Activated naive CD4-positive, alpha-beta T cell treated with anti-CD3 and anti-CD28 coated beads, Interleukin-2, amount 10 ng/mL, durations not matched to agents 7 days and 5 days (primary cell): Measurements from ENCODE around the gene C1orf53.

Experiments
- CTCF ChIA-PET: fragments of 350-600 bp; sonication (Branson Sonifier 250); formaldehyde crosslinking; loops from one replicate; lab custom pipeline; 2021; ENCODE audit warnings: antibody characterized with exemption; lab: Charles Lee
- DNase-seq: peaks from one replicate; pipeline ENCODE4 v3.0.0-alpha.2; 2020
- H3K27ac Mint-ChIP-seq: one replicate; pipeline ENCODE4 v1.8.0; 2021; ENCODE audit warnings: mild to moderate bottlenecking, moderate library complexity, mixed read lengths
- H3K27me3 Mint-ChIP-seq: one replicate; pipeline ENCODE4 v1.8.0; 2021; ENCODE audit warnings: mild to moderate bottlenecking, mixed read lengths
- H3K36me3 Mint-ChIP-seq: one replicate; pipeline ENCODE4 v1.8.0; 2021; ENCODE audit warnings: mixed read lengths
- H3K4me1 Mint-ChIP-seq: one replicate; pipeline ENCODE4 v1.8.0; 2021; ENCODE audit warnings: mixed read lengths
- H3K4me3 Mint-ChIP-seq: one replicate; pipeline ENCODE4 v1.8.0; 2021; ENCODE audit warnings: mild to moderate bottlenecking, moderate library complexity, mixed read lengths
- H3K9me3 Mint-ChIP-seq: one replicate; pipeline ENCODE4 v1.8.0; 2021; ENCODE audit warnings: mixed read lengths

Gene C1orf53

GRCh38 chr1:197911857-197912696, 9.6 kb downstream of the C1orf53 start:
- H3K4me3 Mint-ChIP-seq, result peak overlapping the region; percentile 76
- no peaks in the 10 kb centered on the region for H3K9me3 Mint-ChIP-seq
- CTCF ChIA-PET, result interaction anchor here (1.0 kb wide), 1 partner anchor 12 kb away, joined by 3 read pairs; no protein-coding TSS in a partner anchor
- peak overlapping the region; percentile 77 for H3K27ac Mint-ChIP-seq
- peaks cover 100% of the 10 kb centered on the region for H3K27me3 Mint-ChIP-seq
- peaks cover 11% of the 10 kb centered on the region for H3K36me3 Mint-ChIP-seq
- H3K4me1 Mint-ChIP-seq, result peaks cover 74% of the 10 kb centered on the region
- no peak for DNase-seq

GRCh38 chr1:197912739-197913494, 10.5 kb downstream of the C1orf53 start:
- H3K36me3 Mint-ChIP-seq, result peaks cover 11% of the 10 kb centered on the region
- peaks cover 100% of the 10 kb centered on the region for H3K27me3 Mint-ChIP-seq
- H3K4me3 Mint-ChIP-seq, result peak overlapping the region; percentile 76
- H3K27ac Mint-ChIP-seq, result peak overlapping the region; percentile 74
- CTCF ChIA-PET, result no interaction called here
- no peaks in the 10 kb centered on the region for H3K9me3 Mint-ChIP-seq
- peaks cover 82% of the 10 kb centered on the region for H3K4me1 Mint-ChIP-seq
- no peak for DNase-seq

- no peak for DNase-seq
- peaks cover 11% of the 10 kb centered on the region for H3K36me3 Mint-ChIP-seq
- no peak overlapping the region for H3K4me3 Mint-ChIP-seq
- H3K4me1 Mint-ChIP-seq, result peaks cover 84% of the 10 kb centered on the region
- no peaks in the 10 kb centered on the region for H3K9me3 Mint-ChIP-seq
- CTCF ChIA-PET, result interaction anchor here (0.9 to 3.9 kb wide), 5 partner anchors 11 to 392 kb away, joined by 3 to 20 read pairs (median 4); partner anchors contain the start of gene C1orf53
- peak overlapping the region; percentile 24 for H3K27ac Mint-ChIP-seq
- H3K27me3 Mint-ChIP-seq, result peaks cover 100% of the 10 kb centered on the region
Observed at GRCh38 chr1:197913495-197914276, 11.3 kb downstream of the C1orf53 start.

- CTCF ChIA-PET, result interaction anchor here (0.8 to 3.9 kb wide), 6 partner anchors 10 to 393 kb away, joined by 3 to 20 read pairs (median 4); partner anchors contain the start of gene C1orf53
- H3K36me3 Mint-ChIP-seq, result peaks cover 8% of the 10 kb centered on the region
- H3K4me1 Mint-ChIP-seq, result peaks cover 84% of the 10 kb centered on the region
- no peak overlapping the region for H3K4me3 Mint-ChIP-seq
- no peaks in the 10 kb centered on the region for H3K9me3 Mint-ChIP-seq
- no peak for DNase-seq
- H3K27me3 Mint-ChIP-seq, result peaks cover 100% of the 10 kb centered on the region
- H3K27ac Mint-ChIP-seq, result no peak overlapping the region
Observed at GRCh38 chr1:197914510-197914909, 12.1 kb downstream of the C1orf53 start.

- H3K27me3 Mint-ChIP-seq, result peaks cover 100% of the 10 kb centered on the region
- CTCF ChIA-PET, result interaction anchor here (0.6 to 3.9 kb wide), 5 partner anchors 10 to 736 kb away, joined by 3 to 20 read pairs (median 3); no protein-coding TSS in a partner anchor
- H3K9me3 Mint-ChIP-seq, result no peaks in the 10 kb centered on the region
- DNase-seq, result no peak
- peak overlapping the region; percentile 45 for H3K27ac Mint-ChIP-seq
- peaks cover 6% of the 10 kb centered on the region for H3K36me3 Mint-ChIP-seq
- peaks cover 84% of the 10 kb centered on the region for H3K4me1 Mint-ChIP-seq
- H3K4me3 Mint-ChIP-seq, result no peak overlapping the region
Observed at GRCh38 chr1:197915260-197915861, 12.9 kb downstream of the C1orf53 start.

- peaks cover 3% of the 10 kb centered on the region for H3K36me3 Mint-ChIP-seq
- H3K27ac Mint-ChIP-seq, result no peak overlapping the region
- no peaks in the 10 kb centered on the region for H3K9me3 Mint-ChIP-seq
- peak overlapping the region; percentile 9 for H3K4me3 Mint-ChIP-seq
- DNase-seq, result no peak
- H3K27me3 Mint-ChIP-seq, result peaks cover 100% of the 10 kb centered on the region
- CTCF ChIA-PET, result interaction anchor here (0.5 to 3.9 kb wide), 3 partner anchors 9 to 145 kb away, joined by 4 to 20 read pairs (median 9); partner anchors contain the start of gene C1orf53
- H3K4me1 Mint-ChIP-seq, result peaks cover 84% of the 10 kb centered on the region
Observed at GRCh38 chr1:197915862-197916499, 13.6 kb downstream of the C1orf53 start.

GRCh38 chr1:197916500-197916983, 14.1 kb downstream of the C1orf53 start:
- CTCF ChIA-PET, result interaction anchor here (0.9 to 3.9 kb wide), 4 partner anchors 9 to 390 kb away, joined by 3 to 20 read pairs (median 8); partner anchors contain the start of gene C1orf53

GRCh38 chr1:197917805-197918651, 15.6 kb downstream of the C1orf53 start:
- DNase-seq, result no peak
- Mint-ChIP-seq H3K9me3 (no peaks in the 10 kb centered on the region), H3K36me3 (no peaks in the 10 kb centered on the region), H3K4me1 (peaks cover 69% of the 10 kb centered on the region), H3K27ac (peak overlapping the region; percentile 50), H3K27me3 (peaks cover 100% of the 10 kb centered on the region), H3K4me3 (peak overlapping the region; percentile 48)
- CTCF ChIA-PET, result interaction anchor here (0.9 to 1.9 kb wide), 5 partner anchors 10 to 392 kb away, joined by 3 to 9 read pairs (median 6); partner anchors contain the start of gene C1orf53

More at GRCh38 chr1:197916500-197916983, 14.1 kb downstream of the C1orf53 start:
- Mint-ChIP-seq H3K4me1 (peaks cover 83% of the 10 kb centered on the region), H3K9me3 (no peaks in the 10 kb centered on the region), H3K4me3 (no peak overlapping the region), H3K36me3 (peaks cover 3% of the 10 kb centered on the region), H3K27ac (no peak overlapping the region), H3K27me3 (peaks cover 100% of the 10 kb centered on the region)
- no peak for DNase-seq

GRCh38 chr1:197918807-197919345, 16.4 kb downstream of the C1orf53 start:
- Mint-ChIP-seq H3K4me3 (no peak overlapping the region), H3K4me1 (peaks cover 63% of the 10 kb centered on the region), H3K9me3 (no peaks in the 10 kb centered on the region), H3K27ac (peak overlapping the region; percentile 33), H3K36me3 (no peaks in the 10 kb centered on the region), H3K27me3 (peaks cover 95% of the 10 kb centered on the region)
- DNase-seq, result no peak
- CTCF ChIA-PET, result interaction anchor here (1.3 to 1.9 kb wide), 2 partner anchors 11 to 393 kb away, joined by 3 to 6 read pairs; no protein-coding TSS in a partner anchor

GRCh38 chr1:197919346-197920066, 17.1 kb downstream of the C1orf53 start:
- no peaks in the 10 kb centered on the region for H3K36me3 Mint-ChIP-seq
- peaks cover 61% of the 10 kb centered on the region for H3K4me1 Mint-ChIP-seq
- no peaks in the 10 kb centered on the region for H3K9me3 Mint-ChIP-seq
- no peak for DNase-seq
- peak overlapping the region; percentile 53 for H3K4me3 Mint-ChIP-seq
- H3K27ac Mint-ChIP-seq, result peak overlapping the region; percentile 72
- CTCF ChIA-PET, result interaction anchor here (1.3 to 1.9 kb wide), 2 partner anchors 12 to 393 kb away, joined by 3 to 6 read pairs; no protein-coding TSS in a partner anchor
- H3K27me3 Mint-ChIP-seq, result peaks cover 89% of the 10 kb centered on the region

- no peaks in the 10 kb centered on the region for H3K36me3 Mint-ChIP-seq
- H3K27ac Mint-ChIP-seq, result peak overlapping the region; percentile 72
- H3K4me3 Mint-ChIP-seq, result peak overlapping the region; percentile 53
- CTCF ChIA-PET, result interaction anchor here (0.6 to 1.9 kb wide), 2 partner anchors 12 to 16 kb away, joined by 3 to 6 read pairs; no protein-coding TSS in a partner anchor
- H3K9me3 Mint-ChIP-seq, result no peaks in the 10 kb centered on the region
- peaks cover 61% of the 10 kb centered on the region for H3K4me1 Mint-ChIP-seq
- H3K27me3 Mint-ChIP-seq, result peaks cover 84% of the 10 kb centered on the region
- DNase-seq, result no peak
Observed at GRCh38 chr1:197920067-197920396, 17.6 kb downstream of the C1orf53 start.
